ENCODE results near the gene HSD17B1.
"Not testable (repeated sequence)": the region's sequence is repeated elsewhere in the genome, so short reads cannot be mapped to it uniquely, and the experiment has no call there.

The HSD17B1 gene

DNA sequence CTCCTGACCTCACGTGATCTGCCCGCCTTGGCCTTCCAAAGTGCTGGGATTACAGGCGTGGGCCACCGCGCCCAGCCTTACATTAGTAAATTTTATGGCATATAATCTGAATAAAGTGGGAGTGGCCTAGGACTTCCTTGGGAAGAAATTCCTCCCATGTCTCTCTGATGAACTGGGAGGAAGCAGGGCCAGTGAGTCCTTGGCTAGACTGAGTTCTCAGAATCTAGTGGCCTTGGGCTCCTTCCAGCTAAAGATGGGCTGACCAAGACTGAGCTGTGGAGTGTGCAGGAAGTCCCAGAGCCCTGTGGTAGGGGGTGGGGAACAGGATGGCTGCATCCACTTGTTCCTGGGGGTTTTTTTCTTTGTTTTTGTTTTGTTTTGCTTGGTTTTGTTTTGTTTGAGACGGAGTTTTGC is 26.7 kb upstream of the HSD17B1 start:
- DNase-seq = no peak

DNA sequence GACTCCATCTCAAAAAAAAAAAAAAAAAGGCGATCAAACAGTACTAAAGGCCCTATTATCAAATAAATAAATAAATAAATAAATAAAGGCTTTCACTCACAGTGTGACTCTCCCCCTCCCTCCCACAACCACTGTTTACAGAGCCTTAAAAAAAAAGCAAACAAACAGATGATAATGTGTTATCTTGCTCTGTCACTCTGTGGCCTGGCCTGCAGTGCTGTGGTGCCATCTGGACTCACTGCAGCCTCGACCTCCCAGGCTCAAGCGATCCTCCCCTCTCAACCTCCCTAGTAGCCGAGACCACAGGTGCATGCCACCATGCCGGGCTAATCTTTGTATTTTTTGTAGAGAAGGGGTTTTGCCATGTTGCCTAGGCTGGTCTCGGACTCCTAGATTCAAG is 24.8 kb upstream of the HSD17B1 start:
- DNase-seq = no peak

DNA sequence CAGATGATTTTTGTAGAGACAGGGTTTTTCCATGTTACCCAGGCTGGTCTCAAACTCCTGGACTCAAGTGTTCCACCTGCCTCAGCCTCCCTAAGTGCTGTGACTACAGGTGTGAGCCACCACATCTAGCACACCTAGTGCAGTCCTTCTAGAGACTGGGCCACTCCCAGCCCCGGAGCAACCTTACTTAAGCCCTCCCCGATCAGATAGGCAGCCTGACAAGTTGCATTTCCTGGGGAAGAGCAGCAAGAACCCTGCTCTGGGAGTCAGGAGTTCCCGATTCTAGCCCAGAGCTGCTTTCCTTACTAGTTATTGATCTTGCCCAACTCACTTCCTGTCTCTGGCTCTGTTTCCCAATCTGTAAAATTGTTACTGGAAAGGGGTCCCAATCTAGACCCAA is 23.7 kb upstream of the HSD17B1 start:
- no peak for DNase-seq

DNA sequence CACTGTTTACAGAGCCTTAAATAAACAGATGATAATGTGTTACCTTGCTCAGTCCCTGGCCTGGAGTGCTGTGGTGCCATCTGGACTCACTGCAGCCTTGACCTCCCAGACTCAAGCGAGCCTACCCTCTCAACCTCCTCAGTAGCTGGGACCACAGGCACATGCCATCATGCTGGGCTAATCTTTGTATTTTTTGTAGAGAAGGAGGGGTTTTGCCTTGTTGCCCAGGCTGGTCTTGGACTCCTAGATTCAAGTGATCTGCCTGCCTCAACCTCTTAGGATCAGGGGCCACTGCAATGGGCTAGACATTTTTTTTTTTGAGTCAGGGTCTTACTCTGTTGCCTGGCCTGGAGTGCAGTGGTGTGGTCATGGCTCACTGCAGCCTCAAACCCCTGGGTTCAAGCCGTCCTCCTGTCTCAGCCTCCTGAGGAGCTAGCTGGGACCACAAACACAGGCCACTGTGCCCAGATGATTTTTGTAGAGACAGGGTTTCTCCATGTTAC is 21.7 kb upstream of the HSD17B1 start:
- no peak for DNase-seq

DNA sequence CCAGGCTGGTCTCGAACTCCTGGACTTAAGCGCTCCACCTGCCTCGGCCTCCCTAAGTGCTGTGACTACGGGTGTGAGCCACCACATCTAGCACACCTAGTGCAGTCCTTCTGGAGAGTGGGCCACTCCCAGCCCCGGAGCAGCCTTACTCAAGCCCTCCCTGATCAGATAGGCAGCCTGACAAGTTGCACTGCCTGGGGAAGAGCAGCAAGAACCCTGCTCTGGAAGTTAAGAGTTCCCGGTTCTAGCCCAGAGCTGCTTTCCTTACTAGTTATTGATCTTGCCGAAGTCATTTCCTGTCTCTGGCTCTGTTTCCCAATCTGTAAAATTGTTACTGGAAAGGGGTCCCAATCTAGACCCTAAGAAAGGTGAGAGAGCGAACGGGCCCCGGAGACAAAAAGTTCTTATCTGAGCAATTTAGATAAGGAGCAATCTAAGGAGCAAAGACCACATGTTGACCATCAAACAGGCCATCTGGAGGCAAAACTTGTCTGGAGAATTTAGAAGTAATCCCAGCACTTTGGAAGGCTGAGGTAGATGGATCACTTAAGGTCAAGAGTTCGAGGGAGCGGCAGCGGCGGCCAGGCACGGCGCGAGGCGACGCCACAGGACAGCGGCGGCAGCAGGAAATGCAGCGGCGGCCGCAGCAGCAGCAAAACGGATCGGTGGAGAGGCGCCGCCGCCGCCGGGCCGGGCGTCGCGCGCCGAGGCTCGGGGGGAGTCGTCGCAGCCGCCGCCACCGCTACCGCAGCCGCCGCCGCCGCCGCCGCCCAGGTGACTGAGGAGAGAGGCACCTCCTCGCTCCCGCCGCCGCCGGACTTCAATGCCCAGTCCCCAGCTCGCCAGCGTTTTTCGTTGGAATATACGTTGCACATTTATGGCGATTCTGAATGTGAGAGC is 21.0 kb upstream of the HSD17B1 start:
- DNase-seq = peak; percentile 68

DNA sequence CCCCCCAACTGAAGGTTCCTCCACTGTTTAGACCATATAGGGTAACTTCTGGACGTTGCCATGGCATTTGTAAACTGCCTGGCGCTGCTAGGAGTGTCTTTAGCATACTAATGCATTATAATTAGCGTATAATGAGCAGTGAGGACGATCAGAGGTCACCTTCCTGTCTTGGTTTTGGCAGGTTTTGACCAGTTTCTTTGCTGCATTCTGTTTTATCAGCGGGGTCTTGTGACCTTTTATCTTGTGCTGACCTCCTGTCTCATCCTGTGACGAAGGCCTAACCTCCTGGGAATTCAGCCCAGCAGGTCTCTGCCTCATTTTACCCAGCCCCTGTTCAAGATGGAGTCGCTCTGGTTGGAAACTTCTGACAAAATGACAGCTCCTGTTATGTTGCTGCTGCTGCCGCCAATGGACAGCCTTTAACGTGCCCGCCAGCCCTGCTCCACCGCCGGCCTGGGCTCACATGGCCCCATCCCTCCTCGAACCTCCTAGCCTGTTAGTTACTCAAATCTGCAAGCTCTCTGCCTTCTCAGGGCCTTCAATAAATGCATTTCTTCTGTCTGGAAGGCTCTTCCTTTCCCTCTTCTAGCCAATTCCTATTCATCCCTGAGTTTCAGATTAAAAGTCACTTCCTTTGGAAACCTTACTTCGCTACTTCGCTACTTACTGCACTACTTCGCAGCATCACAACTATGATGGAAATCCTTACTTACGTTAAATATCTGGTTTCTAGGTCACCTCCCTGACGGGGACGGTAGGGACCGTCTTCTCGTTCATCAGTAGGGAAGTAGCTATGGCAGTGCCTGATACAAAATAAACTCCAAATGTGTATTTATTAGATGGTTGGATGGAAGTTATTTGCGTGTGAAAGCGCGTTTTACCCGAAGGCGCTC is 17.3 kb upstream of the HSD17B1 start:
- DNase-seq = no peak

DNA sequence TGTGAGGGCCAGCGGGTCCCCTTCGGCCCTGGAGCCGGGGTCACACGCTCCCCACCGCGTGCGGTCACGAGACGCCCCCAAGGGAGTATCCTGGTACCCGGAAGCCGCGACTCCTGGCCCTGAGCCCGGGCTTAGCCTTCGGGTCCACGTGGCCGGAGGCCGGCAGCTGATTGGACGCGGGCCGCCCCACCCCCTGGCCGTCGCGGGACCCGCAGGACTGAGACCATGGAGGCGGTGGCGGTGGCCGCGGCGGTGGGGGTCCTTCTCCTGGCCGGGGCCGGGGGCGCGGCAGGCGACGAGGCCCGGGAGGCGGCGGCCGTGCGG is 16.7 kb upstream of the HSD17B1 start, which contains the start of gene NAGLU:
Gene NAGLU (plus strand): TSS at position 194 of the 324 bp plus-strand sequence. CDS start 32 bp downstream, at position 226.
- peak; percentile 85 for DNase-seq

DNA sequence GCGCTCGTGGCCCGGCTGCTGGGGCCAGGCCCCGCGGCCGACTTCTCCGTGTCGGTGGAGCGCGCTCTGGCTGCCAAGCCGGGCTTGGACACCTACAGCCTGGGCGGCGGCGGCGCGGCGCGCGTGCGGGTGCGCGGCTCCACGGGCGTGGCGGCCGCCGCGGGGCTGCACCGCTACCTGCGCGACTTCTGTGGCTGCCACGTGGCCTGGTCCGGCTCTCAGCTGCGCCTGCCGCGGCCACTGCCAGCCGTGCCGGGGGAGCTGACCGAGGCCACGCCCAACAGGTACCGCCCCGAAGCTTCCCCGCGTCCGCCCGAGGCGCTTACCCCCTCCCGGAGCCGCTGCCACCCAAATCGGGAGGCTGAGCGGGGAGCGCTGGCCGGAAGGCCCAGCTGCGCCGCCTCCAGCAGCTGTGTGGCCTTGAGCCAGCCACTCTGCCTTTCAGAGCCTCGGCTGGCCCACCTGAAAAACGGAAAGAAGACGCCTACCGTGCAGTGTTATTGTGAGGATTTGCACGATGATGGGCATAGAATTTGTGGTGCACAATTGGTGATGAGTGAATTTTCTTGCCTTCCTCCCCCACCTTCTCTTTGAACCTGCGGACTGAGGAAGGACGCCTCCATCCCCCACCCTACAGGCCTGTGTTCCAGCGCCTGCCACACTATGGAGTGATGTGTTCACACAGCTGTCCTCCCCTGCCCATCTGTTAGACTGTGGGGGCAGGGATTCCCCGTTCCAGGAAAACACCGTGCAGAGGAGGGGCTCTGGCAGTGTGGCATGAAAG is 16.2 kb upstream of the HSD17B1 start:
- DNase-seq = peak; percentile 84

DNA sequence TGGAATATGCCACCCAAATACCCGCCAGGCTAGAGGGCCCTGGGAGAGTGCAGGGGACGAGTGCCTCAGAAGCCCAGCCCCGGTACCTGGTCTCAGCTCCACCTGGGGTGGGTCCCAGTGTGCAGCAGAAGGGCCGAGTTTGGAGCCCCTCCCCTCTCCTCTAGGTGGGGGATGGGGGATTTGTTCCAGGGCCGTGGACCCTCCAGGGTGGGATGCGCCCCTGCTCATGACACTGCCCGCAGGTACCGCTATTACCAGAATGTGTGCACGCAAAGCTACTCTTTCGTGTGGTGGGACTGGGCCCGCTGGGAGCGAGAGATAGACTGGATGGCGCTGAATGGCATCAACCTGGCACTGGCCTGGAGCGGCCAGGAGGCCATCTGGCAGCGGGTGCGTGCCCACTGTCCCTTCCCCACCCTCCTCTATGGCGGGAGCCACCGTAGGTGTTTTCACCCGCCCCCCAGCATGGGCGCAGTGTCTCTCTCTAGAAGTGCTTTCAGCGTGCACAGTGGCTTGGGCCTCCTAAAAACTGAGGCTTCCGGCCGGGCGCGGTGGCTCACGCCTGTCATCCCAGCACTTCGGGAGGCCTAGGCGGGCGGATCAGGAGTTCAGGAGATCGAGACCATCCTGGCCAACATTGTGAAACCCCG is 15.4 kb upstream of the HSD17B1 start:
- DNase-seq = no peak

DNA sequence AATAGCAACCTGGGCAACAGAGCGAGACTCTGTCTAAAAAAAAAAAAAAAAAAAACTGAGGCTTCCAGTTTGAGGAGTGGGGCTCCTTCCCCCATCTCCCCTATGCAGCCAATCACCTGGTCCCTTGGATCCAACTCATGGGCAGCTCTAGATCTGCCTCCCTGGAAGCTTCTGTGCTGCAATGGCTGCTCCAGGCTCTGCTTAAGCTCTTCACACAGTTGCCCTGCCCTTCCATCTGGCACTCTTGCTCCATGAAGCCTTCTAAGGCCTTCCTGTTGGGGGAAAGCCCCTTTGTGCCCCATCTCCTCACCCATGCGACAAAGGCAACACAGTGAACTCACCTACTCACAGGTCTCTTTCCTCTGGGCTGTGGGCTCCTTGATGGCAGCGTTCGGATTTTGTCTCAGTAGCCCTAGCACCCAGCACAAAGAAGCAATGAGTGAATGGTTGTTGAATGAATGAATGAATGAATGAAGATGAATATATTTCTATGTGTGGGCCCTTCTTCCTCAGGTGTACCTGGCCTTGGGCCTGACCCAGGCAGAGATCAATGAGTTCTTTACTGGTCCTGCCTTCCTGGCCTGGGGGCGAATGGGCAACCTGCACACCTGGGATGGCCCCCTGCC is 14.8 kb upstream of the HSD17B1 start:
- no peak for DNase-seq

DNA sequence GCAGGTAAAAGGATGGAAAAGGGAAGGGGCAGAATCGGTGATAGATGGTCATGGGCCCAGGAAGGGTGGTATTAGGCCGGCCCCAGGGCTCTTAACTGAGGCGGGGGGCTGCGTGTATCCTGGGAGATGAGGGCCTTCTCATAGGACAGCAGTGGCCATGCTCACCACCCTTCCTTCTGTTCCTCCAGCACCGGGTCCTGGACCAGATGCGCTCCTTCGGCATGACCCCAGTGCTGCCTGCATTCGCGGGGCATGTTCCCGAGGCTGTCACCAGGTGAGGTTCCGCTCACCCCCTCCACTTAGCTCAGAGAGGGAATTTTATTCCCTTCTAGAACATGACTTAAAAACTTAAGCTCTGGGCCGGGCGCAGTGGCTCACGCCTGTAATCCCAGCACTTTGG is 14.2 kb upstream of the HSD17B1 start:
- DNase-seq = no peak

DNA sequence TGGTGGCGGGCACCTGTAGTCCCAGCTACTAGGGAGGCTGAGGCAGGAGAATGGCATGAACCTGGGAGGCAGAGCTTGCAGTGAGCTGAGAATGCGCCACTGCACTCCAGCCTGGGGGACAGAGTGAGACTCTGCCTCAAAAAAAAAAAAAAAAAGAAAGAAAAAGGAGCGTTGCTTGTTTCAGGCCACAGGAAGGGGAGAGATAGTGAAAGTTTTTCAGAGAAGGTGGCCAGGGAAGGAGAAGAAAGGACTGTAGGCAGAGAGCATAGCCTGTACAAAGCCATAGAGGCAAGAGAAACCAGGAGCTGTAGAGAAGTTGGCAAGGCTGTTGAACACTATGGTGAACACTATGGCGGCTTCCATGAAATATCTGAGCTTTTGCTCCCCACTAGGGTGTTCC is 12.2 kb upstream of the HSD17B1 start:
- DNase-seq = not testable (repeated sequence)

DNA sequence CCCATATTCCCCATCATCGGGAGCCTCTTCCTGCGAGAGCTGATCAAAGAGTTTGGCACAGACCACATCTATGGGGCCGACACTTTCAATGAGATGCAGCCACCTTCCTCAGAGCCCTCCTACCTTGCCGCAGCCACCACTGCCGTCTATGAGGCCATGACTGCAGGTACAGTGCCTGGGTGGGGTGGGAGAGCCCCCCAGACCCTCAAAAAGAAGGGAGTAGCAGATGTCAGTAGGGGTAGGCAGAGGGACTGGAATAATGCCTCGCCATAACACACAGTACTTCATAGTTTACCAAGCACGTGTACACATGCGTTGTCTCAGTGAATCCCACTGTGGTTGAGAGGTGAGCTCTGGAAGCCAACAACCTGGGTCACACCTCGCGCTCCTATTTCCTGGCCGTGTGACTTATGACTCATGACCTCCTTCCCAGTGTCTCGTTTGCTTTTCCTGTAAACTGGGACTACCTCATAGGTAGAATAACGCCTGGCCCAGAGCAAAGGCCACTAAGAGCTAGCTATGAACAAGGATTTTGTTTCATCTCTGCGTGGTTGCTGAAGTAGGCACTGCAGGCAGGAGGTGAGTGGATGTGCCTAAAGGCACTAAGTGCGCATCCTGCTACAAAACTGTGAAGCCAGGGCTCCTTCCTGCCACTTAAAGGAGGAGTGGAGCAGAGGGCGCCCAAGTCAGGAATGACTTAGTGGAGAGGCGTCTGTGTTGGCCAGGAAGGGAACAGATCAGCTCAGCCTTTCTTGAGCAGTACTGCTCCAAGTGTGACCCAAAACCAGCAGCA is 11.5 kb upstream of the HSD17B1 start:
- peak; percentile 59 for DNase-seq

DNA sequence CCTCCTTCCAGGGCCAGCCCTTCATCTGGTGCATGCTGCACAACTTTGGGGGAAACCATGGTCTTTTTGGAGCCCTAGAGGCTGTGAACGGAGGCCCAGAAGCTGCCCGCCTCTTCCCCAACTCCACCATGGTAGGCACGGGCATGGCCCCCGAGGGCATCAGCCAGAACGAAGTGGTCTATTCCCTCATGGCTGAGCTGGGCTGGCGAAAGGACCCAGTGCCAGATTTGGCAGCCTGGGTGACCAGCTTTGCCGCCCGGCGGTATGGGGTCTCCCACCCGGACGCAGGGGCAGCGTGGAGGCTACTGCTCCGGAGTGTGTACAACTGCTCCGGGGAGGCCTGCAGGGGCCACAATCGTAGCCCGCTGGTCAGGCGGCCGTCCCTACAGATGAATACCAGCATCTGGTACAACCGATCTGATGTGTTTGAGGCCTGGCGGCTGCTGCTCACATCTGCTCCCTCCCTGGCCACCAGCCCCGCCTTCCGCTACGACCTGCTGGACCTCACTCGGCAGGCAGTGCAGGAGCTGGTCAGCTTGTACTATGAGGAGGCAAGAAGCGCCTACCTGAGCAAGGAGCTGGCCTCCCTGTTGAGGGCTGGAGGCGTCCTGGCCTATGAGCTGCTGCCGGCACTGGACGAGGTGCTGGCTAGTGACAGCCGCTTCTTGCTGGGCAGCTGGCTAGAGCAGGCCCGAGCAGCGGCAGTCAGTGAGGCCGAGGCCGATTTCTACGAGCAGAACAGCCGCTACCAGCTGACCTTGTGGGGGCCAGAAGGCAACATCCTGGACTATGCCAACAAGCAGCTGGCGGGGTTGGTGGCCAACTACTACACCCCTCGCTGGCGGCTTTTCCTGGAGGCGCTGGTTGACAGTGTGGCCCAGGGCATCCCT is 9.3 kb upstream of the HSD17B1 start:
- DNase-seq = no peak

DNA sequence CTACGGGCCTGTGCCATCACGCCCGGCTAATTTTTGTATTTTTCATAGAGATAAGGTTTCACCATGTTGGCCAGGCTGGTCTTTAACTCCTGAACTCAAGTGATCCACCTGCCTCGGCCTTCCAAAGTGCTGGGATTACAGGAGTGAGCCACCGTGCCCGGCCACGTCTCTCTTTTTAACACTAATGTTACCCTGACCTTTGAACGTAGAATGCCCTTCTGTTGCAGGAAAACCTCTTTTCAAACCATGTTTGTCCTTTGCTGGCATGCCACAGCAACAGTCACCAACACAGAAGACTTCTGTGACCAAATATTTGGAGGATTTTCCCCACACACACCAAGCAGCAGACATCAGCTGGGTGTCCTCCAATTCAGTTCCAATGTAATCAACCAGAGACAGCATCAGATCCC is 7.8 kb upstream of the HSD17B1 start:
- DNase-seq = no peak

DNA sequence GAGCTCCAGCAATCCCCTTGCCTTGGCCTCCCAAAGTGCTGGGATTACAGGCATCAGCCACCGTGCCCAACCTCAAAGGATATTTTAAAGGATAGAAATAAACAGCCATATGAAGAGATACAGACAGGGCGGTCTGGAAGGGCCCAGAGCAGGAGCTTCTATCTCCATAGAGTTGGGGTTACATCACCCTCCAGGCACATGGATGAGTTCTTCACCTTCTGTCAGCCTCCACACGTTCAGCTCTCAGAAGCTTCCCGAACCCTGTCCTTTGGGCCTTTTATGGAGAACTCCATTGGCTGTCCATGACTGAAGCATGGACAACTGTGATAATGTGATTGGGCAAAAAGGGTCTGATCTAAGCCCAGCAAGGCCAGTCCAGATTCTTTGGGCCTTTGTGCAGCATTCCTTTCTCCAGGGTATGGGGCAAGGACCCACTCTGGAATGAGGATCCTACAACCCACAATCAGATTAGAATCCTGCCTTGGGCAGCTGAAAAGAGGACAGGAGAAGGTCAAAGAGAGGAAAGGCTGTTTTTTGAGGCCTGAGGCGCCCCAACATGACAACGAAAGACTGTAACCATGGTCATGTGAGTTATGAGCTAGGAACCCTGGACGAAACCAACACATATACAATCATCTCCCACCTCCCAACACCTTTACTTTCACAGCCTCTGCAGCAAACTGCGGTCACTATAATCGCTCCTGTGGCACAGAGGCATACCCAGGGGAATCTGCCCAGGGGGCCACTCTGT is 6.8 kb upstream of the HSD17B1 start:
- DNase-seq = not testable (repeated sequence)

DNA sequence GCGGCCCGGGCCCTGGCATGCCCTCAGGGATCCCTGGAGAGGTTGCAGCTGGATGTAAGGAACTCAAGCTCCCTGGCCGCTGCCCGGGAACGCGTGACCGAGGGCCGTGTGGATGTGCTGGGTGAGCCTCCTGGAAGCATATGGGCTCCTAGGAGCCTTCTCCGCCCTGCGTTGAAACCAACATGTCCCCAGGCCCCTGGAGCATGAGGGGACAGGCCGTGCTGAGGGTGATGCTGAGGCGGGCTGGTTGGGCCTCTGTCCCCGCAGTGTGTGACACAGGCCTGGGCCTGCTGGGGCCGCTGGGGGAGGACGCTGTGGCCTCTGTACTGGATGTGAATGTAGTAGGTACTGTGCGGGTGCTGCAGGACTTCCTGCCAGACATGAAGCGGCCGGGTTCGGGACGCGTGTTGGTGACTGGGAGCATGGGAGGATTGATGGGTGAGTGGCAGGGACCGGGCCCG is 5.7 kb upstream of the HSD17B1 start:
- no peak for DNase-seq

DNA sequence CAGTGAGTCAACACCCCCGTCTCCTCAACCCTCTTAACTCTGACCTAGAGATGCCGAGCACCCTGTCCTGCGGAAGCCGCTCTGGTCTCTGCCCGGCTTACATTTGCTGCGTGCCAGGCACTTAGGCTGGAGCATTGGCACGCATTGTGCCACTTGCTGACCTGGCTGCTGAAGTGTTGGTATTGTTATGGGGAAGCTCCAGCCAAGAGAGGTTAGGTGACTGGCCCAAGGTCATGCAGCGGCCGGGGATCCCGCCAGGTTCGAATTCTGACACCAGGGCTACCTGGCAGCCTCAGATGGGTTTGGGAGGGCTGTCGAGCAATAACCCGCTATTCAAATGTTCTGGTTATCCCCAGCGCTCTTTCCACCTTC is 5.0 kb upstream of the HSD17B1 start:
- DNase-seq = no peak
